CD4-positive, alpha-beta memory T cell (primary cell): ENCODE data around the gene ENHO. TPM values are rescaled to one million over a fixed set of nuclear protein-coding genes. Genes with fewer than 3 reads are reported as not detected.
"Not testable (repeated sequence)": the region's sequence is repeated elsewhere in the genome, so short reads cannot be mapped to it uniquely, and the experiment has no call there.

Source experiments
- CTCF ChIA-PET: fragments of 350-600 bp; sonication (Branson Sonifier 250); formaldehyde crosslinking; loops from one replicate; lab custom pipeline; 2021; ENCODE audit warnings: inconsistent platforms; ENCODE audit not compliant: partially characterized antibody; lab: Charles Lee
- POLR2A ChIA-PET: fragments of 350-600 bp; sonication (Branson Sonifier 250); formaldehyde crosslinking; loops from one replicate; lab custom pipeline; 2021; ENCODE audit not compliant: partially characterized antibody; lab: Charles Lee
- DNase-seq, 5 donors: peaks; one replicate each; pipeline versions ENCODE4 v3.0.0 to v3.0.0-alpha.2; 2020 to 2022; ENCODE audit warnings: mixed read lengths in 1 of 5
- H3K27ac ChIP-seq: one replicate; pipeline ENCODE4 v1.7.0; 2013; ENCODE audit warnings: low read depth, low read length
- H3K27me3 ChIP-seq: 2 replicates; pipeline ENCODE4 v1.7.0; 2013; ENCODE audit warnings: mild to moderate bottlenecking, low read length, moderate library complexity; ENCODE audit not compliant: insufficient read depth
- H3K36me3 ChIP-seq: 2 replicates; pipeline ENCODE4 v1.7.0; 2013; ENCODE audit warnings: mild to moderate bottlenecking, low read length, moderate library complexity; ENCODE audit not compliant: insufficient read depth
- H3K4me1 ChIP-seq: 2 replicates; pipeline ENCODE4 v1.7.0; 2013; ENCODE audit warnings: mild to moderate bottlenecking, low read length, moderate library complexity; ENCODE audit not compliant: insufficient read depth
- H3K4me3 ChIP-seq, 2 donors: one replicate each; pipeline ENCODE4 v1.7.0; 2013; ENCODE audit warnings: low read length in 2 of 2, mild to moderate bottlenecking in 1 of 2
- H3K9me3 ChIP-seq, 2 donors: one replicate each; pipeline ENCODE4 v1.7.0; 2013; ENCODE audit warnings: low read length in 2 of 2, control low read depth in 1 of 2; ENCODE audit not compliant: control insufficient read depth in 1 of 2
- H3K27ac Mint-ChIP-seq, 7 donors: one replicate each; pipeline ENCODE4 v1.8.0; 2020 to 2021; ENCODE audit warnings: mixed read lengths in 7 of 7, mild to moderate bottlenecking in 6 of 7, inconsistent platforms in 3 of 7, moderate library complexity in 3 of 7
- H3K27me3 Mint-ChIP-seq, 2 donors: one replicate each; pipeline ENCODE4 v1.8.0; 2020 to 2021; ENCODE audit warnings: mixed read lengths in 2 of 2
- H3K36me3 Mint-ChIP-seq, 2 donors: one replicate each; pipeline ENCODE4 v1.8.0; 2020 to 2021; ENCODE audit warnings: mixed read lengths in 2 of 2, inconsistent platforms in 1 of 2, mild to moderate bottlenecking in 1 of 2
- H3K4me1 Mint-ChIP-seq, 4 donors: one replicate each; pipeline ENCODE4 v1.8.0; 2020 to 2021; ENCODE audit warnings: mixed read lengths in 4 of 4, mild to moderate bottlenecking in 1 of 4
- H3K4me3 Mint-ChIP-seq, 8 donors: one replicate each; pipeline ENCODE4 v1.8.0; 2020 to 2021; ENCODE audit warnings: mixed read lengths in 8 of 8, mild to moderate bottlenecking in 7 of 8, moderate library complexity in 6 of 8, inconsistent platforms in 3 of 8
- H3K9me3 Mint-ChIP-seq, 8 donors: one replicate each; pipeline ENCODE4 v1.8.0; 2020 to 2021; ENCODE audit warnings: mixed read lengths in 8 of 8, mild to moderate bottlenecking in 5 of 8, inconsistent platforms in 3 of 8, moderate library complexity in 1 of 8
- intact Hi-C: fragments of 100-400 bp; cut with micrococcal nuclease; formaldehyde crosslinking; loops from one replicate; pipeline ENCODE4 v1.15.1; 2023
- polyA plus RNA-seq, 2 donors: library from polyadenylated mRNA; unstranded; fragments of 300-500 nt; fragmentation: Illumina TruSeq; gene quantifications; one replicate each; pipeline ENCODE4 v1.2.3, GENCODE V29; 2021
- total RNA-seq, 2 experiments: library from RNA; stranded (reverse); gene quantifications; one replicate each; pipeline ENCODE4 v1.2.3, GENCODE V29; 2021

ENHO gene
- total and polyA plus RNA-seq, 4 experiments from 2014 or later: 0.47 TPM; not detected in 3

DNA sequence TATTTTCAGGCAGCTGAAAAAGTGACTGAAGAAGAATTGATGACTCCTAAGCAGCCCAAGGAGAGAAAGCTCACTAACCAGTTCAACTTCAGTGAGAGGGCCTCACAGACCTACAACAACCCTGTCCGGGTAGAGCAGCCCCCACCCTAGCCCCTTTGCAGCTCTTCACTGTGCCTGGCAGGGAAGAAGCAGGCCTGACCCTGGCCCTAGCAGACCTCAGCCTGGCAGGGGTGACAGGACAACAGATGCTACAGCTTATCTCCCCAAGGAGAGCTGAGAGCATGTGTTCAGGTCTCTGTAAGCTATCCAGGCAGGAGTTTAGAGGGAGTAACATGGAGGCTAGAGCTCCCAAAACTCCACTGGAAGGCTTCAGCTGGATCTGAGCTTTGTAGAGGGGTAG, 32.4 kb downstream of the ENHO start:
- intact Hi-C loops: no loop called here
- no peak overlapping the region for H3K4me3 ChIP-seq
- CTCF ChIA-PET: interaction anchor here (0.8 to 1.5 kb wide), 4 partner anchors 11 to 55 kb away, joined by 3 to 6 read pairs (median 3); no protein-coding TSS in a partner anchor
- no peak for DNase-seq
- Mint-ChIP-seq H3K9me3 (peaks cover 0 to 1% (median 0%) of the 10 kb centered on the region in 8 donors), H3K4me3 (no peak overlapping the region), H3K27ac (no peak overlapping the region), H3K36me3 (no peaks in the 10 kb centered on the region), H3K4me1 (no peaks in the 10 kb centered on the region), H3K27me3 (peaks cover 22 to 30% of the 10 kb centered on the region in 2 donors)
- POLR2A ChIA-PET: no interaction called here
- H3K36me3 ChIP-seq: no peaks in the 10 kb centered on the region
- H3K4me1 ChIP-seq: no peaks in the 10 kb centered on the region
- no peak overlapping the region for H3K27ac ChIP-seq
- H3K27me3 ChIP-seq: no peaks in the 10 kb centered on the region
- H3K9me3 ChIP-seq: no peaks in the 10 kb centered on the region

DNA sequence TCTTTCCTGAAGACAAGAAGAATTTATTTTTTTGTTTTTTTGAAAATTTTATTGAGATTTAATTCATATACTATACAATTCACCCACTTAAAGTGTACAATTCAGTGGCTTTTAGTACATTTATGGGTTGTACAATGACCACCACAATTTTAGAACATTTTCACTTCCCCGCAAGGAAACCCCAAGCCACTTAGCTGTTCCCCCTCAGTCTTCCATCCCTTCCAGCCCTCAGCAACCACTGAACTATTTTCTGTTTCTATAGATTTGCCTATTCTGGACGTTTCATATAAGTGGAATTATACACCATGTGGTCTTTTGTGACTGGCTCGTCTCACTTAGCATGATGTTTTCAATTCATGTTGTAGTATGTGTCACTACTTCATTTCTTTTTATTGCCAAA, 36.2 kb downstream of the ENHO start:
- H3K27ac ChIP-seq: no peak overlapping the region
- H3K27me3 Mint-ChIP-seq: peaks cover 17 to 18% of the 10 kb centered on the region in 2 donors
- H3K36me3 ChIP-seq: no peaks in the 10 kb centered on the region
- no peaks in the 10 kb centered on the region for H3K27me3 ChIP-seq
- peaks cover 0 to 1% (median 0%) of the 10 kb centered on the region in 8 donors for H3K9me3 Mint-ChIP-seq
- ChIA-PET POLR2A (no interaction called here), CTCF (interaction anchor here (0.8 to 2.3 kb wide), 2 partner anchors 10 to 14 kb away, joined by 3 to 5 read pairs; no protein-coding TSS in a partner anchor)
- no peak overlapping the region for H3K4me3 Mint-ChIP-seq
- no peaks in the 10 kb centered on the region for H3K36me3 Mint-ChIP-seq
- no peaks in the 10 kb centered on the region for H3K9me3 ChIP-seq
- no peaks in the 10 kb centered on the region for H3K4me1 ChIP-seq
- no peak overlapping the region for H3K27ac Mint-ChIP-seq
- H3K4me3 ChIP-seq: no peak overlapping the region
- intact Hi-C loops: no loop called here
- no peak for DNase-seq
- H3K4me1 Mint-ChIP-seq: peaks cover 0 to 1% (median 0%) of the 10 kb centered on the region in 4 donors

DNA sequence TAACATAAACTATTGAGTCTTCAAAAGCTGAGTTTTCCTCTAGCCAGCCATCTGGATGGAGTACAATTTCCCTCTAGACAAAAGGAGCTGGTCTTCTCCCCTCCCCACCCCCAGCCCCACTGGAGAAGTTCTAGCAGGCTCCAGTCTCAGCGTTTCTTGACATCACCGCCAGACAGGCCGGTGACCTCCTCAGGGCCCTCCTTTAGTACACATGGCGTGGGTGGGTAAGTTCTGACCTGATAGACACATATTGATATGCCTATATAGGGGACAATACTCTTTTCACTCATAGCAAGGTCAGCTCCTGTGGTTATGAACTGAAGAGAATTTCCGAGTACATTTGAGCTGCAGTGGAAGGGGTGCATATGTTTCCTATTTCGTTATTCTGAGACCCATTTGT, 37.0 kb downstream of the ENHO start:
- intact Hi-C loops: no loop called here
- H3K4me1 Mint-ChIP-seq: peaks cover 0 to 2% (median 0%) of the 10 kb centered on the region in 4 donors
- H3K27ac Mint-ChIP-seq: no peak overlapping the region
- no peaks in the 10 kb centered on the region for H3K9me3 ChIP-seq
- H3K27me3 Mint-ChIP-seq: peaks cover 11 to 19% of the 10 kb centered on the region in 2 donors
- no peaks in the 10 kb centered on the region for H3K4me1 ChIP-seq
- H3K4me3 ChIP-seq: no peak overlapping the region
- DNase-seq: no peak
- ChIA-PET CTCF (interaction anchor here (0.8 to 2.3 kb wide), 2 partner anchors 11 to 14 kb away, joined by 3 to 5 read pairs; no protein-coding TSS in a partner anchor), POLR2A (no interaction called here)
- H3K4me3 Mint-ChIP-seq: no peak overlapping the region
- H3K36me3 ChIP-seq: no peaks in the 10 kb centered on the region
- no peak overlapping the region for H3K27ac ChIP-seq
- no peaks in the 10 kb centered on the region for H3K36me3 Mint-ChIP-seq
- no peaks in the 10 kb centered on the region for H3K27me3 ChIP-seq
- H3K9me3 Mint-ChIP-seq: peaks cover 0 to 1% (median 0%) of the 10 kb centered on the region in 8 donors

DNA sequence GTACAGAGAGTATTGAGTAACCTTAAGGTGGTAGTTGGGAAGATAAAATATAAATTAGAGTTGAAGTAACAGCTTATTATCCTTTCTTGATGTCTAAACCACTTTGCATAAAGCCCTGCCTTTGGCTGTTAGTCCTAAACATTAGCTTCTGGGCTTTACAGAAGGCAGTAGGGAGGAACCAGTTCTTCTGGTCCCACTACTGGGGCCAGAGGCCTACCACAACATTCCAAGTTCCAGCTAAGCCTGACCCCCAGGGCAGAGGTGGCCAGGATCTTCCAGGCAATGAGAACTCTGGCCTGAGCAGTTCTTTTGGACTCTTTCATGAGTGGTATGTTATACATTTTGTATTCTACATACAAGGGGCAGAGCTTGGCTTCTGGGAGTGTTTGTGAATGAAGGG, 38.1 kb downstream of the ENHO start:
- Histone ChIP-seq H3K4me1 (no peaks in the 10 kb centered on the region), H3K4me3 (no peak overlapping the region), H3K27ac (no peak overlapping the region), H3K27me3 (no peaks in the 10 kb centered on the region), H3K9me3 (no peaks in the 10 kb centered on the region), H3K36me3 (no peaks in the 10 kb centered on the region)
- Mint-ChIP-seq H3K4me1 (peaks cover 0 to 2% (median 0%) of the 10 kb centered on the region in 4 donors), H3K27ac (no peak overlapping the region), H3K36me3 (no peaks in the 10 kb centered on the region), H3K4me3 (no peak overlapping the region), H3K27me3 (peaks cover 10 to 19% of the 10 kb centered on the region in 2 donors), H3K9me3 (peaks cover 0 to 1% (median 0%) of the 10 kb centered on the region in 8 donors)
- POLR2A ChIA-PET: no interaction called here
- CTCF ChIA-PET: interaction anchor here (0.7 to 2.3 kb wide), 2 partner anchors 13 to 16 kb away, joined by 3 to 5 read pairs; no protein-coding TSS in a partner anchor
- intact Hi-C loops: no loop called here
- no peak for DNase-seq

DNA sequence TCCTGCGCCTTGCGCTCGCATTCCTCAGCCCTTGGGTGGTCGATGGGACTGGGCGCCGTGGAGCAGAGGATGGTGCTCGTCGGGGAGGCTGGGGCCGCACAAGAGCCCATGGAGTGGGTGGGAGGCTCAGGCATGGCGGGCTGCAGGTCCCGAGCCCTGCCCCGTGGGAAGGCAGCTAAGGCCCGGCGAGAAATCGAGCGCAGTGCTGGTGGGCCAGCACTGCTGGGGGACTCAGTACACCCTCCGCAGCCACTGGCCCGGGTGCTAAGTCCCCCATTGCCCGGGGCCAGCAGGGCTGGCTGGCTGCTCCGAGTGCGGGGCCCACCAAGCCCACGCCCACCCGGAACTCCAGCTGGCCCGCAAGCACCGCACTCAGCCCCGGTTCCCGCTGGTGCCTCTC, 40.0 kb downstream of the ENHO start:
- DNase-seq, H3K4me3 Mint-ChIP-seq, H3K9me3 ChIP-seq, H3K4me1 ChIP-seq, intact Hi-C loops, H3K4me1 Mint-ChIP-seq, H3K36me3 ChIP-seq, POLR2A ChIA-PET, H3K27ac Mint-ChIP-seq, H3K27ac ChIP-seq, CTCF ChIA-PET, H3K9me3 Mint-ChIP-seq, H3K27me3 ChIP-seq, H3K36me3 Mint-ChIP-seq, H3K4me3 ChIP-seq: not testable (repeated sequence)
- peaks cover 6 to 13% of the 10 kb centered on the region in 2 donors for H3K27me3 Mint-ChIP-seq

DNA sequence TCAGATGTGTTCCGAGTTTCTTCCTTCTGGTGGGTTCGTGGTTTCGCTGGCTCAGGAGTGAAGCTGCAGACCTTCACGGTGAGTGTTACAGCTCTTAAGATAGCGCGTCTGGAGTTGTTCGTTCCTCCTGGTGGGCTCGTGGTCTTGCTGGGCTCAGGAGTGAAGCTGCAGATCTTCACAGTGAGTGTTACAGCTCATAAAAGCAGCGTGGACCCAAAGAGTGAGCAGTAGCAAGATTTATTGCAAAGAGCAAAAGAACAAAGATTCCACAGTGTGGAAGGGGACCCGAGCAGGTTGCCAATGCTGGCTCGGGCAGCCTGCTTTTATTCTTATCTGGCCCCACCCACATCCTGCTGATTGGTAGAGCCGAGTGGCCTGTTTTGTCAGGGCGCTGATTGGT, 41.2 kb downstream of the ENHO start:
- H3K4me3 Mint-ChIP-seq, H3K27me3 Mint-ChIP-seq, DNase-seq, H3K36me3 Mint-ChIP-seq, H3K36me3 ChIP-seq, CTCF ChIA-PET, H3K27ac ChIP-seq, H3K9me3 Mint-ChIP-seq, H3K4me3 ChIP-seq, H3K4me1 Mint-ChIP-seq, H3K9me3 ChIP-seq, POLR2A ChIA-PET, H3K4me1 ChIP-seq, H3K27ac Mint-ChIP-seq, intact Hi-C loops, H3K27me3 ChIP-seq: not testable (repeated sequence)

DNA sequence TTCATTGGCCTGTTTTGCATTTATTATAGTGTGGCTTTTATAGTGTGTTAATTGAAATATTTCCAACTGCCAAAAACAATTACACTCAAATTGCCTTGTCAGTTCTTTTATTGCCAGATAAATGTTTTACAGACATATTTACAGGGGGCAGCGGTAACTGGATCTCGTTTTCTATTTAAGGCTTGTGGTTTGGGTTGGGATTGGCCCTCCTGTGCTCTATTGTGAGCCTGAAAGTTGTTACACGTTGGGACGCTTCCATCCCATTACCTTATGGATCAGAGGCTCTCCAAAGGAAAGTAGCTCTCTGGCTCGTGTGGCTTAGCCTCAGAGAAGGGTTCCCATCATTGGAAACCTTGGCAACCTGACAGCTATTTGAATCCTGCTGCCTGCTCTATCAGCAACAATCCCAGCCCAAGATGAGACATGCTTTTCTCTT, 43.3 kb downstream of the ENHO start:
- H3K27me3 Mint-ChIP-seq: peaks cover 11% of the 10 kb centered on the region in 2 donors
- Histone ChIP-seq H3K4me1 (no peaks in the 10 kb centered on the region), H3K27me3 (no peaks in the 10 kb centered on the region), H3K4me3 (no peak overlapping the region), H3K9me3 (no peaks in the 10 kb centered on the region), H3K27ac (no peak overlapping the region), H3K36me3 (no peaks in the 10 kb centered on the region)
- H3K4me3 Mint-ChIP-seq: no peak overlapping the region
- CTCF ChIA-PET: interaction anchor here (1.3 kb wide), 1 partner anchor 11 kb away, joined by 3 read pairs; no protein-coding TSS in a partner anchor
- no peak overlapping the region for H3K27ac Mint-ChIP-seq
- POLR2A ChIA-PET: no interaction called here
- intact Hi-C loops: no loop called here
- no peak for DNase-seq
- H3K36me3 Mint-ChIP-seq: no peaks in the 10 kb centered on the region
- peaks cover 0 to 2% (median 0%) of the 10 kb centered on the region in 4 donors for H3K4me1 Mint-ChIP-seq
- H3K9me3 Mint-ChIP-seq: no peaks in the 10 kb centered on the region
